GM19035 (cell line): Measurements from ENCODE around the gene PDLIM5.

ENCODE experiments used
- ATAC-seq: cut with Tn5 transposase; IDR thresholded peaks from one replicate; pipeline ENCODE4 v1.9.1; 2021; ENCODE audit not compliant: unreplicated experiment

Gene PDLIM5

GRCh38 chr4:94678896-94679295 lies 227.2 kb downstream of the PDLIM5 start:
- no peak for ATAC-seq

DNA sequence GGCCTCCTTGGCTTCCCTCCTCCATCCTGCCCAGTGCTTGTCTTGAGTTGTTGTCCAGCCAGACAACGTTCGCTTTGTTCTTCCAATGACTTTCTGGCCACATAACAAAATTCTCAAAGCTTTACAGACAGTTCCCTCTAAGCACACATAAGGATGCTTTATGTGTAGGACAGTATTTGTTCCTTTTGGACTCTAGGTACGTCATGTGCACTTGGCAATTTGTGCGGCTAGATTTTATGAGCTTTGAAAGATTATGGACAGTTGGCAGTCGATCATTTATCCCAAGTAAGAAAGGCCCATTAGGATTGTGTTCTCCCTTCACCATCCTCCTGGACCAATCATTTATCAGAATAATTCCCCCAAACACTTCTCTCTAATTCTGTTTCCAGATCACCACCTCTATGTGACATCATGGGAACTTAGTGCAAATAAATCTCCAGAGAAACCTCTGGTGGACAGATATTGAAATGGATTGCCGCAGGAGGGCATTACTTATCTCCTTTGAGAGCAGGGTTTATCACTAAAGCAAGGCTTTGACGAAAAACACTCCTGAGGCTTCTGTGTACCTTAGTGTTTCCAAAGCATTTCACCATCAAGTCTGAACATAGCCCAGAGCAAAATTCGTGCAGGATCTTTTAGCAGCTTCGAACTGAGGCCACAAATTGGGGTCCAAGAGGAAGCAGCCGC lies 228.6 kb downstream of the PDLIM5 start:
- ATAC-seq, result no peak

DNA sequence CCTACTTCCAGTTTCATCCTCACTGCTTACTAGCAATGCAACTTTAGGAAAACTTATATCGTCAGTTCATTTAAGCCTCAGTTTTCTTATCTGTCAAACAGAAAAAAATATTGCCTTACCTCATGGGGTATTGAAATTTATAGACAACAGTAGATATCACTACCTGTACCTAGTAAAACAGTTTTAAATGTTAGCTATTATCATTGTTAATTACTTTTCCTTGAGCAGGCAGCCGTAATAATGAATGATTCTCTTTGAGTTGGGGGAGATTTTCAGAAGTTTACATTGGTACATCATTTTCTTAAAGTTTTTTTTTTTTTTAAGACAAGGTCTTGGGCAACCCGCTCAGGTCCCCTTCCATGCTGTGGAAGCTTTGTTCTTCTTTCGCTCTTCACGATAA lies 234.3 kb downstream of the PDLIM5 start:
- ATAC-seq, result no peak

DNA sequence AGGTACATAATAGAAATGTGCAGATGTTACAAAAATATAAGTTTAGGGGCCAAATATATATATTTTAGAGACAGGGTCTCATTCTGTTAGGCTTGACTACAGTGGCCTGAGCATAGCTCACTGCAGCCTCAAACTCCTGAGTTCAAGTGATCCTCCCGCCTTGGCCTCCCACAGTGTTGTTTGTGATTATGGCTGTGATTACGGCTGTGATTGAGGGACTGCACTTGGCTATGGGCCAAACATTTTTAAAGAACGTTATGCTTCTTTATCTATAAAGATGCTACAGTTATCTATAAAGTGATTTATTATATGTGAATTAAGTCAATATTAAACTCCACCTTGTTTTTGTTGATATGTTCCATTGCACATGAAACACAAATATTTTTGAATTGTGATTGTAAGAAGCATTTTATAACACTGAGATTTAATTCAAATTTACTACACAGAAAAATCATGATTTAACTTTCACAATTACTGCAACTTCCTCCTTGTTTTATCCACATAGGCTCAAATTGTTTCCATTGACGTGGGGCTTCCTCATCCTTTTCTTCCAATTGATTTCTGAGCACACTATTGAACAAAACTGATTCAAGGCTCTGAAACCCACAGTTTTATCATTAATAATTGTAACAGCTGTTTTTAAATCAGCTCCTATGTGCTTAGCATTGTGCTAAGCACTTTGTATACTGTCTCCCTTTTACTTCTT lies 237.6 kb downstream of the PDLIM5 start:
- no peak for ATAC-seq

- ATAC-seq, result no peak
Observed at GRCh38 chr4:94690851-94691254, 239.1 kb downstream of the PDLIM5 start.

DNA sequence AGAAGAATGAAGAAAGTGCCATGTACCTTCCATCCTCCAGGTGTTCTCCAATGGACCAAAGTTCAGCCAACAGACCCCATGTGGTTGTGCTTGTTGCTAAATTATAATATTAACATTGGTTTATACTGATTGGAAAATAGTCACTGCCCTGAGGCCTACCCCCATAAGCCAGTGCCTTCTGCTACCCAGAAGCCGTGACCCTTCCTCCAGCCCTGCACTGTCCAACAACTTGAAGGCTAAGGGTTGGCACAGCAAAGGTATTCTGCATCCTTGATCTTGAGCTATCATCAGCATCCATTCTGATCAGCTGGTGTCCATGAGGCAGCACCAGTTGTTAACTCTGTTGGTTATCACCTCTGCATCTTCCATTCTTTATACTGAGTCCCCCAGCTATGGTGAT lies 239.8 kb downstream of the PDLIM5 start:
- ATAC-seq, result no peak

DNA sequence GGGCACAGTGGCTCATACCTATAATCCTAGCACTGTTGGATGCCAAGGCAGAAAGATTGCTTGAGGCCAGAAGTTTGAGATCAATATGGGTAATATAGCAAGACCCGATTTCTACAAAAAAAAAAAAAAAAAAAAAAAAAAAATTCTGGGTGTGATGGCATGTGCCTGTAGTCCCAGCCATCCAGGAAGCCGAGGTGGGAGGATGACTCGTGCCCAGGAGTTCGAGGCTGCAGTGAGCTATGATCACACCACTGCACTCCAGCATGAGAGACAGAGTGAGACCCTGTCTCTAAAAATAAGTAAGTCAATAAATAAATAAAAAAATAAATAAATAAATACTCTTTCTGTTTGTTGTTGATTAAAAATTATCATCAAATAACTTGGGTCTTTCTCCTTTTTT lies 243.6 kb downstream of the PDLIM5 start:
- no peak for ATAC-seq

DNA sequence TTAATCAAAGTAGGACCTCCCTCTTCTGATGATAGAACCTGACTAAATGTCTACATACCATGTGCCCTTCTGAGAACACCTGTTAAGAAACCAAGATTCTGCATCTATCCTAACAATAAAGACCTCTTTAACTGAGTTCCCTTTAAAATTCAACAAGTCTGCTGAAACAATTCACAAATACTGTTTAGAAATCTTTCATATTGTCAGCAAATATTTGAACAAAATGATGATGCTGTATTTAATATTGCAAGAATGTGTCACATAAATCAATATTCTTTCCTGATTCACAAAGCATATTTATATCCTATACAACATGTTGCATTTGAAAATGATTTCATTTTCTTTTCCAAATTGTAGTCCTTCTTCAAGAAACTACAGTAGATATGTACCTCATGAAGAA lies 246.4 kb downstream of the PDLIM5 start:
- no peak for ATAC-seq

DNA sequence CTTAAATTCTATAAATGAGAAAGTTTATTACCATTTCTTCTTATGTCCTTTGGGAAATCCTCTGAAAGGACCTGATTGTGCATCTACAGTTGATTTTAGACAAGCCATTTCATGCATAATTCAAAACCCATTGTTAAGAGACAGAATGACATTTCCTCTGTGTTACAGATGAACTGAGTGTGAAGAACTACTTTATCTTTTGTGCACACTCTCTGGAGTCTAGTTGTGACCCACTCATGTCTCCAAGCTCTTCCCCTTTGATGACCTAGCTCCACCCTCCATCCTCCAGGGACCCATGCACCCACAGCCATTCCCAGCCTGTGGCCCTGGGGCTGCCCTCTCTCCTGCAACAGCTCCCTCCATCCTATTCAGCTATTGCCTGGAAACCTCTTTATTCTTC lies 248.6 kb downstream of the PDLIM5 start:
- no peak for ATAC-seq

- ATAC-seq, result no peak
Observed at GRCh38 chr4:94701631-94702300, 250.0 kb downstream of the PDLIM5 start.

DNA sequence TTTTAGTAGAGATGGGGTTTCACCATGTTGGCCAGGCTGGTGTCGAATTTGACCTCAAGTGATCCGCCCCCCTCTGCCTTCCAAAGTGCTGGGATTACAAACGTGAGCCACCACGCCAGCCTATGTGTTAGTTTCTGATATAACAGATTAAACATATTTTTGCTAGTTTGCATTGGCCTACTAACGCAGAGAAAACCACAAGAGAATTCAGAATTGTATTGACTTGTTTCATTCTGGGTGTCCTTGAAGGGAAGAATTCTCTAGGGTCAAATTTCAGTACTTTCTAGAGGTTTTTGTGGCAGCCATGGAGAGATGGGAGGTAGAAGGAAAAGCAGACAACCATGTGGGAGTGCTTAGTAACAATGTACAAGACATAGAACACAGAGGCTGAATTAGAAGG lies 259.9 kb downstream of the PDLIM5 start:
- ATAC-seq, result no peak

DNA sequence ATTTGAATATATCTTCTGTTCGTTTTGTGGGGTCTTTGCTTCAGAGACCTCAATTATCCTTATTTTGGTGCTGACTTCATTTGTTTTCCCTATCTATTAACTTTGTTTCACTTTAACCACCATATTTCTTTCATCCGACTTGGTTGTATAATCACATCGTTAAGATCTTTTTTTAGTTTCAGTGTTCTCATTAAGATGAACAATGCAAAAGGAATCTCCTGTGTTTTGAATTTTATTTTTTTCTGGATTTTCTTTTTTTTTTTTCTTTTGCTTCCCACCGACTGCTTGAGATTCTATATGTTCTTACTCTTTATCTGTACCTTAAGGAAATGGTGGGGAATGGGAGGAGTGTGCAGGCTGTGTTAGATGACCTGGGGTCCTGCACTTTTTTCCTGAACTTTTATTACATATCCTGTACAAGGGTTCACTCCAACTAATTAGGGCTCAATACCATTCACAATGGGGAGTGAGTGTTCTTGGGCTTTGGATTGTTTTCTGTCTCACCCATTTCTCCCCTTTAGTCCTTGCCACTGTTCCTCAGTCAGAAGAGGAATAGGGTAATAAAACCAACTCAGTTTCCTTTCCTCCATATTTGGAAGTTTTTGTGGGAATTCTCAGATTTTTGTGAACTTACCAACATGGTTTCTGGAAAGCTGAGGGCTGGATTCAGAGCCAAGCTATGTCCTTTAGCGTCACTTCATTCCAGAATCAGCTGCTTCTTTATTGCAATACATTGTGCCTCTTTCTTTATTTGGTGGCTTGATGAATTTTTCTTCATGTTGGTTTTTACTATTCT lies 262.8 kb downstream of the PDLIM5 start:
- ATAC-seq, result no peak

DNA sequence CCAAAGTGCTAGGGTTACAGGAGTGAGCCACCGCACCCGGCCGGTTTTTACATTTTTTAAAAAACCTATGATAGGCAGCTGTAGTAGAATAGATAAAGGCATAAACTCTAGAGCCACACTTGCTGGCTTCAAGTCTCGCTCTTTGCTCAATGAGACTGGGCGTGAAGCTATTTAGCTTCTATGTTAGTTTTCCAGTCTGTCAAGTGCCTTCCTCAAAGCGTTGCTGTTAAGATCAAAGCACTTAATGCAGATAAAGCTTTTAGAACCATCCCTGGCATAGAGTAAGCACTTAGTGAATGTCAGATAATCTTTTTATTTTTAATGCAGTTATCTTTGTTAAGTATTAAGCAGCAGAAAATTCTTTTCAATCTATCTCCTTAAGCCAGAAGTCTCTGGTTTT lies 264.0 kb downstream of the PDLIM5 start:
- ATAC-seq, result no peak
